Left colon (tissue), 2 donors: Measurements from ENCODE around the gene C1orf52. TPM values are rescaled to one million over a fixed set of nuclear protein-coding genes. Genes with fewer than 3 reads are reported as not detected.

Experiments used
- ATAC-seq: fragments of 200-7000 bp; cut with Tn5 transposase; one replicate; pipeline ENCODE4 v1.9.1; 2020; ENCODE audit warnings: mild to moderate bottlenecking, moderate library complexity
- DNase-seq, 2 donors: peaks; one replicate each; pipeline ENCODE4 v3.0.0-alpha.2; 2020
- intact Hi-C, 2 donors: fragments of 100-400 bp; cut with DNase I in 1 of 2; cut with micrococcal nuclease in 1 of 2; formaldehyde crosslinking; loops; one replicate each; pipeline versions ENCODE4 v1.11.2 to v1.14.0; 2022; cut with DNase I, micrococcal nuclease
- long read RNA-seq: library from polyadenylated mRNA; unstranded; transcript quantifications from one replicate; pipeline ENCODE4 v2.0.0, GENCODE V29; 2021
- total RNA-seq, 2 donors: library from RNA; stranded (reverse); fragmentation: NEBNext Ultra II Directional; extraction: Animal tissue kit (Norgen Biotek cat#: 25700); gene quantifications; one replicate each; pipeline ENCODE4 v1.2.1, GENCODE V29; 2021
- donor health status: DM: no; HTN: no; CAD: no.
- donor health status: DM: yes; HTN: yes; CAD: no.

C1orf52 gene
- total RNA-seq, result 10 to 100 TPM; 17.4 to 20.3 TPM
- long read RNA-seq, transcript C1orf52-201 (4 exons, 3,391 nt), result major isoform, 8 of 13 reads
- long read RNA-seq, partial matches to known transcripts, result 0 of 13 reads
- long read RNA-seq, other reads (novel, unspliced or antisense), result 1 of 13 reads

- peak; percentile 93 to 98 for DNase-seq
- intact Hi-C loops, result loop anchor here (5.0 to 10.0 kb wide), 2 partner anchors 315 to 322 kb away; no protein-coding TSS in a partner anchor
- peak; percentile 90 for ATAC-seq
Observed at GRCh38 chr1:85259118-85259911, at the start of gene C1orf52. C1orf52 (minus strand) TSS chr1:85259662; CDS start chr1:85259633, 29 bp downstream.

GRCh38 chr1:85308833-85309350 is 49.4 kb upstream of the C1orf52 start:
- intact Hi-C loops, result loop anchor here in 1 of 2 donors (2.0 to 10.0 kb wide), 4 partner anchors 194 to 706 kb away; partner anchors contain the start of gene CCN1
- DNase-seq (no peak), ATAC-seq (no peak)

GRCh38 chr1:85307987-85308832 is 48.7 kb upstream of the C1orf52 start:
- DNase-seq (peak; percentile 73 to 91), ATAC-seq (peak; percentile 100)
- intact Hi-C loops, result loop anchor here in 1 of 2 donors (2.0 to 10.0 kb wide), 4 partner anchors 195 to 707 kb away; partner anchors contain the start of gene CCN1

- intact Hi-C loops, result loop anchor here in 1 of 2 donors (5.0 to 10.0 kb wide), 3 partner anchors 279 to 709 kb away; partner anchors contain the start of gene CCN1
- ATAC-seq (no peak), DNase-seq (no peak)
Observed at GRCh38 chr1:85306236-85306635, 46.8 kb upstream of the C1orf52 start.

- ATAC-seq (no peak), DNase-seq (no peak)
- intact Hi-C loops, result loop anchor here in 1 of 2 donors (10.0 kb wide), 2 partner anchors 281 to 711 kb away; partner anchors contain the start of gene CCN1
Observed at GRCh38 chr1:85303440-85304162, 44.1 kb upstream of the C1orf52 start.

GRCh38 chr1:85300140-85300539 is 40.7 kb upstream of the C1orf52 start:
- DNase-seq (no peak), ATAC-seq (no peak)
- intact Hi-C loops, result loop anchor here in 1 of 2 donors (10.0 kb wide), 2 partner anchors 285 to 715 kb away; partner anchors contain the start of gene CCN1

GRCh38 chr1:85297855-85298629 is 38.6 kb upstream of the C1orf52 start:
- intact Hi-C loops, result no loop called here
- ATAC-seq (peak; percentile 87), DNase-seq (peak; percentile 41 to 61)

- ATAC-seq, result no peak
- no peak for DNase-seq
- intact Hi-C loops, result no loop called here
Observed at GRCh38 chr1:85297538-85297854, 38.0 kb upstream of the C1orf52 start.

GRCh38 chr1:85296980-85297379 is 37.5 kb upstream of the C1orf52 start:
- intact Hi-C loops, result no loop called here
- ATAC-seq (no peak), DNase-seq (no peak)

GRCh38 chr1:85295654-85296053 is 36.2 kb upstream of the C1orf52 start:
- no peak for DNase-seq
- intact Hi-C loops, result no loop called here
- no peak for ATAC-seq

GRCh38 chr1:85295006-85295431 is 35.6 kb upstream of the C1orf52 start:
- DNase-seq (no peak), ATAC-seq (no peak)
- intact Hi-C loops, result no loop called here

- intact Hi-C loops, result no loop called here
- DNase-seq, result no peak
- ATAC-seq, result no peak
Observed at GRCh38 chr1:85290826-85291225, 31.4 kb upstream of the C1orf52 start.

GRCh38 chr1:85289848-85290335 is 30.4 kb upstream of the C1orf52 start:
- DNase-seq, result no peak
- ATAC-seq, result no peak
- intact Hi-C loops, result no loop called here

GRCh38 chr1:85289207-85289847 is 29.9 kb upstream of the C1orf52 start:
- intact Hi-C loops, result no loop called here
- no peak for DNase-seq
- ATAC-seq, result peak; percentile 30

- intact Hi-C loops, result no loop called here
- no peak for ATAC-seq
- DNase-seq, result no peak
Observed at GRCh38 chr1:85284202-85284601, 24.7 kb upstream of the C1orf52 start.

GRCh38 chr1:85283475-85284199 is 24.2 kb upstream of the C1orf52 start:
- peak; percentile 79 for ATAC-seq
- intact Hi-C loops, result no loop called here
- peak; percentile 82 to 84 for DNase-seq
